Thyroid gland (tissue), 4 donors: ENCODE measurements around the gene TMEM94.

Source experiments
- POLR2A ChIP-seq, 2 donors: fragments of 450-650 bp; IDR thresholded peaks; one replicate each; pipeline ENCODE4 v1.6.1; 2017; ENCODE audit warnings: antibody characterized with exemption in 2 of 2, mild to moderate bottlenecking in 2 of 2, moderate library complexity in 1 of 2
- TF ChIP-seq, protein P1 (sequence below), 6 experiments: fragments of 200-600 bp in 3 of 6; fragments of 450-650 bp in 3 of 6; sonication (generic) in 3 of 6; IDR thresholded peaks; one replicate each; pipeline ENCODE4 v1.5.1; 2016 to 2019; ENCODE audit warnings: antibody characterized with exemption in 6 of 6, mild to moderate bottlenecking in 2 of 6, inconsistent platforms in 1 of 6, moderate library complexity in 1 of 6

DNA sequence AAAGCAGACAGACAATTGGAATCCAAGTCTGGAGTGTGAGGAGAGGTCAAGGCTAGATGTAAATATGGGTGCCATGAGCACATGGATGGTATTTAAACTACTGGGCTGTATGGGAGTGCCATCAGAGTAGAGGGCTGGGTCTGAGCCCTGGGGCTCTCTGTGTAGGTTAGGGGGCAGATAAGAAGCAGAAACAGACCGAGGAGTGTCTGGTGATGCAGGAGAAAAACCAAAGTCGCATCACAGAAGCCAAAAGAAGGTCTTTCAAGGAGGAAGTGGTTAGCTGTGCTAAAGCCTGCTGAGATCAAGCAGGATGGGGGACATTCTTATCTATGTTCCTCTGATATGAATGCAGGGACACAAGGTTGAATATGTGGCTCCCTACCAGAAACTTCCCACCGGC, 61.8 kb downstream of the TMEM94 start:
- TF ChIP-seq, protein P1, sequence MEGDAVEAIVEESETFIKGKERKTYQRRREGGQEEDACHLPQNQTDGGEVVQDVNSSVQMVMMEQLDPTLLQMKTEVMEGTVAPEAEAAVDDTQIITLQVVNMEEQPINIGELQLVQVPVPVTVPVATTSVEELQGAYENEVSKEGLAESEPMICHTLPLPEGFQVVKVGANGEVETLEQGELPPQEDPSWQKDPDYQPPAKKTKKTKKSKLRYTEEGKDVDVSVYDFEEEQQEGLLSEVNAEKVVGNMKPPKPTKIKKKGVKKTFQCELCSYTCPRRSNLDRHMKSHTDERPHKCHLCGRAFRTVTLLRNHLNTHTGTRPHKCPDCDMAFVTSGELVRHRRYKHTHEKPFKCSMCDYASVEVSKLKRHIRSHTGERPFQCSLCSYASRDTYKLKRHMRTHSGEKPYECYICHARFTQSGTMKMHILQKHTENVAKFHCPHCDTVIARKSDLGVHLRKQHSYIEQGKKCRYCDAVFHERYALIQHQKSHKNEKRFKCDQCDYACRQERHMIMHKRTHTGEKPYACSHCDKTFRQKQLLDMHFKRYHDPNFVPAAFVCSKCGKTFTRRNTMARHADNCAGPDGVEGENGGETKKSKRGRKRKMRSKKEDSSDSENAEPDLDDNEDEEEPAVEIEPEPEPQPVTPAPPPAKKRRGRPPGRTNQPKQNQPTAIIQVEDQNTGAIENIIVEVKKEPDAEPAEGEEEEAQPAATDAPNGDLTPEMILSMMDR (IDR thresholded peaks at IDR 0.05) = no peak
- TF ChIP-seq POLR2A (IDR thresholded peaks at IDR 0.05) = no peak
